ENCODE measurements around the gene PLEKHG4B.
"Not testable (repeated sequence)": the region's sequence is repeated elsewhere in the genome, so short reads cannot be mapped to it uniquely, and the experiment has no call there.

Gene PLEKHG4B

GRCh38 chr5:196350-196749 is 104.4 kb downstream of the PLEKHG4B start:
- H3K4me3 ChIP-seq (ENCODE audit: low read length): no peak overlapping the region

GRCh38 chr5:197031-197430 is 105.1 kb downstream of the PLEKHG4B start:
- H3K4me3 ChIP-seq (ENCODE audit: low read length): not testable (repeated sequence)

More at GRCh38 chr5:196350-196749, 104.4 kb downstream of the PLEKHG4B start:
- TF ChIP-seq ZNF274 (IDR thresholded peaks at IDR 0.05; ENCODE audit: low read depth, low read length): no peak

GRCh38 chr5:197892-198489 is 106.0 kb downstream of the PLEKHG4B start:
- H3K4me3 ChIP-seq (ENCODE audit: low read length): no peak overlapping the region
- TF ChIP-seq ZNF274 (IDR thresholded peaks at IDR 0.05; ENCODE audit: low read depth, low read length): no peak

GRCh38 chr5:198516-199196 is 106.7 kb downstream of the PLEKHG4B start:
- TF ChIP-seq ZNF274 (IDR thresholded peaks at IDR 0.05; ENCODE audit: low read depth, low read length): no peak
- H3K4me3 ChIP-seq (ENCODE audit: low read length): no peak overlapping the region

GRCh38 chr5:199197-199949 is 107.4 kb downstream of the PLEKHG4B start:
- H3K4me3 ChIP-seq (ENCODE audit: low read length): no peak overlapping the region
- TF ChIP-seq ZNF274 (IDR thresholded peaks at IDR 0.05; ENCODE audit: low read depth, low read length): no peak

- H3K4me3 ChIP-seq (ENCODE audit: low read length): no peak overlapping the region
- TF ChIP-seq ZNF274 (IDR thresholded peaks at IDR 0.05; ENCODE audit: low read depth, low read length): no peak
These were observed 108.1 kb downstream of the PLEKHG4B start for GRCh38 chr5:199950-200645.

- TF ChIP-seq ZNF274 (IDR thresholded peaks at IDR 0.05; ENCODE audit: low read depth, low read length): no peak
These were observed 109.0 kb downstream of the PLEKHG4B start for GRCh38 chr5:200985-201384.

GRCh38 chr5:201672-202071 is 109.7 kb downstream of the PLEKHG4B start:
- no peak overlapping the region for H3K4me3 ChIP-seq (ENCODE audit: low read length)
- TF ChIP-seq ZNF274 (IDR thresholded peaks at IDR 0.05; ENCODE audit: low read depth, low read length): no peak

More at GRCh38 chr5:200985-201384, 109.0 kb downstream of the PLEKHG4B start:
- H3K4me3 ChIP-seq (ENCODE audit: low read length): no peak overlapping the region

- H3K4me3 ChIP-seq (ENCODE audit: low read length): no peak overlapping the region
- TF ChIP-seq ZNF274 (IDR thresholded peaks at IDR 0.05; ENCODE audit: low read depth, low read length): no peak
These were observed 111.4 kb downstream of the PLEKHG4B start for GRCh38 chr5:203246-203930.

GRCh38 chr5:204001-204400 is 112.0 kb downstream of the PLEKHG4B start:
- no peak for TF ChIP-seq ZNF274 (IDR thresholded peaks at IDR 0.05; ENCODE audit: low read depth, low read length)
- H3K4me3 ChIP-seq (ENCODE audit: low read length): no peak overlapping the region

GRCh38 chr5:204462-204861 is 112.5 kb downstream of the PLEKHG4B start:
- no peak for TF ChIP-seq ZNF274 (IDR thresholded peaks at IDR 0.05; ENCODE audit: low read depth, low read length)
- H3K4me3 ChIP-seq (ENCODE audit: low read length): no peak overlapping the region

GRCh38 chr5:204966-205670 is 113.2 kb downstream of the PLEKHG4B start:
- TF ChIP-seq ZNF274 (IDR thresholded peaks at IDR 0.05; ENCODE audit: low read depth, low read length): no peak
- no peak overlapping the region for H3K4me3 ChIP-seq (ENCODE audit: low read length)

- TF ChIP-seq ZNF274 (IDR thresholded peaks at IDR 0.05; ENCODE audit: low read depth, low read length): no peak
- H3K4me3 ChIP-seq (ENCODE audit: low read length): no peak overlapping the region
These were observed 114.4 kb downstream of the PLEKHG4B start for GRCh38 chr5:206406-206805.

All from GM08714 (cell line).